NOMO-1 (cell line): ENCODE results near the gene ERF.

ENCODE experiments used
- DNase-seq, 2 experiments: peaks; one replicate each; lab custom pipeline; 2025; ENCODE audit not compliant: unreplicated experiment in 2 of 2; lab: John Stamatoyannopoulos, UW

ERF gene

DNA sequence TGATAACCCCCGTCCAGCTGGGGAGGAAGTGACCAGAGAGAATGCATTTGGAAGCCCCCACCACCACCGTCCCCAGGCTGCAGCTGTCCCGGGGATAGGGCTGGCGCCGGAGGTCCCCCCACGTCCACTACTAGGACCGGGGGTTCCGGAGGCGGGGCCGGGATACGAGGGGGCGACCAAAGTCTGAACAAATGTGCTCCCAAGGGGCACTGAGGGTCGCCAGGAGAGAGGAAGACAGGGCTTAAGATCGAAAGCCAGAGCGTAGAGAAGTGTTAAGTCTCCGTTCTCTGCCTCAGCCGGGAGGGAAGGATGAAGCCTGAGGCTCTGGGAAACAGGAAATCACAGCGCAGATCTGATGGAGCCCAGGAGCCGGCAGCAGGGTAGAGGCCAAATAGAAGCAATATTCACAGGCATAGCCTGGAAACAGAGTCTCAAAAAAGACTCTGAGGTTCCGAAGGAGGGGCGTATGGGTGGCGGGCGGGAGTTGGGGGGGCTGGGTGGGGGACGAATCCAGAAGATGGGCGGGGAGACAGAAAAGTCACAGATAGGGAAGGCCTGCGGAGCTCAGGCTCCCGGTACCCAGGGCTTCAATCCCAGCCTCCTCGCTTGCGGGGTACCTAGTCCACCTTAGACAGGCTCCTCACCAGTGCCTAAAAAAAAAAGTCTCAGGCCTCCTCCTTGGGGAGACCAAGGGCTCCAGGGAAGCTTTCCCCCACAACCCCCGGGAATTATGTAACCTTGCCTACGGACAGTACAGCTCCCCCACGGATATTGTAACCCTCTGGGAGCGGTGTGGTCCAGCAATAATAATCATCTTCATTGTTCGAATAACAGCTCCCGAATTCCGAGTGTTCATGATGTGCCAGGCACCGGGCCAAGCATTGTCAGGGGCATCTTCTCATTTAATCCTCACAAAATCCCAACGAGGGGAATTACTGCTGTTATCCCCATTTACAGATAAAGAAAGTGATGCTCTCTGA is 1.1 kb upstream of the ERF start:
- peak in 1 of 2 experiments; percentile 21 for DNase-seq

GRCh38 chr19:42254089-42254849 is 659 bp downstream of the ERF start:
- DNase-seq = peak; percentile 74

DNA sequence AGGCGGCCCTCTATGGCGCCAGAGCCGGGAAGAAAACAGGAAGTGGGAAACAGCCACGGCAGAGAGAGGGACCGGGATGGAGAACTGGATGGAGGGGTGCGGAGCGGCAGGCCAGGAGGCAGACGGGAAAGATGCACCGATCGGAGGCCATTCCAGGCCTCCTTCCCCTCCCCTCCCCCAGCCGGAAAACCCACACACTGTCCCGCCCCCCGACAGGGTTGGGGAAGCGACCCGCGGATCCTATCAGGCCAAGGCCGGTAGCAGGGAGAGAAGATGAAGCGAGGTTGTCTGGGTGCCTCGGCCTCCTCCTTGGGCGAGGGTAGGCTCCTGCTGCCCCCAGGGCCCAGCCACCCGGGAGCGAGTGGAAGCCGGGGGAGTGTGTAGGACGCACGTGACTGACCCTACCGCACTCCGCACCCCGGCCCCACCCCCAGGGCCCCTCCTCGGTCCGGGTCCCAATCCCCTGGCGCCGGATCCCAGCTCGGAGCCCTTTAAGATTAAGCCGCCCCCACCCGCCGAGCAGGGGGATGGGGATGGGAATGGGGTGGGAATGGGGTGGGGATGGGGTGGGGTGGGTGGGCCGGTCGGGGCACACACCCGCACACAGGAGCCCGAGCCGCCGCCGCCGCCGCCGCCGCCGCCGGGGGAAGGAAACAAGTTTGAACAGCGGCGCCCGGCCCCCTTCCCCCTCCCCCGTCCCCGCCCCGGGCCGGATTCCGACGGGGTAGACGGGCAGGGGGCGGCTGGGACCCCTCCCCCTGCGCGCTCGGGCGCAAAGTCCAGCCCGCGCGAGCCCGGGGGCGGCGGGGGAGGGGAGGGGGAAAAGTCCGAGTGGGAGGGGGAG is 1.5 kb downstream of the ERF start:
- DNase-seq = peak; percentile 40 to 59

DNA sequence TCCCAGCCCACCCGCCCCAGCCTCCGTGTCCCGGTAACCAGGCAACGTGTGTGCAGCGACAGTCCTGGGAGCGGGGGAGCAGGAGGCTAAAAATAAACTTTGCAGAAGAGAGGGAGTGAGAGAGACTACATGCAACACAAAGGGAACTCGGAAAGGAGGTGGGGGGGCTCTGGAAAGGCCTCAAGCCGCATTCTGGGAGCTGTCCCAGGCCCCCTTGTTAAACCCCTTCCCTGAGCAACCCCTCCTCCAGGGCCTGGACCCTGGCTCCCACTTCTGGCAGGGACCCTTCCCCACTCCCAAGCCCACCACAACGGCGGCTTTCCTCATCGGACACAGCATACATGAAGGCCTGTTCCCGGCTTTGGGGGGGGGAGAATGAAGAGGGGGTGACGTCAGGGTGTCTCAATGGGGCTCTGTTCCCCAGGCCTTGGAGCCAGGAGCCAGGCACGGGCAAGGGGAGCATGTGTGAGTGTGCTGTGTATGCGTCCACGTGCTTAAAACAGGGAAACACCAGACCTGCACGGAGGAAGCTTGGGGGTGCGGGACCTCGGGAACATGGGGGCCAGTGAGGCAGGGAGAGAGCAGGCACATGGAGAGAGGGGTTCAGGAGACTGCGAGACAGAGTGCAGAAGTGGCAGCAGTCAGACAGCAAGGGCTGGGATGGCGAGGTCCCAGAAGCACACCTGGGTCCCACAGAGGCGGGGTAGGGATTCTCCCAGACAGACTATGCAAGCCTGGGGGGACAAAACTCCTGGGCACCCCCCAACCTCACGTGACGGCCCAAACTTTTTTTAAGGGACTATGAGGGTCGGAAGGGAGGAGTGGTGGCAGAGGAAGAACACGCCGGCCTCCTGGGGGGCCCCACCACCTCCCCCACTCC is 2.3 kb downstream of the ERF start:
- DNase-seq = no peak

DNA sequence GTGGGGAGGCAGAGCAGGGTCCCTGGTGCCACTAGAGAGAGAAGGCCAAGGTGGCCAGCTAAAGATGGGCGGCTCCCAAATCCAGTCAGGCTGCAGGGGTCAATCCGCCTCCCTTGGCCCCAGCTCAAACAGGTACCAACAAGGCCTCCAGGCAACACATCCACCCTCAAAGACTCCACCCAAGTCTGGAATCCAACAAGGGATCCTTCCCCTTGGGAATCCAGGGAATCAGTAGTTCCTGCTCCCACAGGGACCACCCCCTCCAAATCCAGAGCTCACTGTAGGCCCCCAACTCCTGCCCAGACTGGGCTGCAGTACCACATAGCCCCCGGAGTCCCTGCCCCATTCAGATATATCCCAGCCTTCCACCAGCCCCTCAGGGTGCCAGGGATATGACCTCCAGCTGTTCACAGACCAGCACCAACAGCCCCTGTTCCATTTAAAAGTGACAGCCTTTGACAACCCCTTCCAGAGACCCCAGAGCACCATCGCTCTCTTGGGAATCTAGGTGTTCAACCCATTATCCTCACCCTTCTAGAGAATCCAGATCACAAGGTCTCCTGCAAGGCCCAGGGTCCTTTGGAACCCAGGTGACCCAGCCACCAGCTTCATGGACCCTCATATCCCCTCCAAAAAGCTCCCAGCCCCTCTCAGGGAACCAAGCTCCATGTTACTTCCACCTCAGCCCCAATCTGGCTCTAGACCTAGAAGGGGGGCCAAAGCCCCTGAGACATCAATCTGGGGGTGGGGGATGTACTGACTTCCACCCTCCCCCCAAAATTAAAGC is 3.2 kb downstream of the ERF start:
- no peak for DNase-seq

DNA sequence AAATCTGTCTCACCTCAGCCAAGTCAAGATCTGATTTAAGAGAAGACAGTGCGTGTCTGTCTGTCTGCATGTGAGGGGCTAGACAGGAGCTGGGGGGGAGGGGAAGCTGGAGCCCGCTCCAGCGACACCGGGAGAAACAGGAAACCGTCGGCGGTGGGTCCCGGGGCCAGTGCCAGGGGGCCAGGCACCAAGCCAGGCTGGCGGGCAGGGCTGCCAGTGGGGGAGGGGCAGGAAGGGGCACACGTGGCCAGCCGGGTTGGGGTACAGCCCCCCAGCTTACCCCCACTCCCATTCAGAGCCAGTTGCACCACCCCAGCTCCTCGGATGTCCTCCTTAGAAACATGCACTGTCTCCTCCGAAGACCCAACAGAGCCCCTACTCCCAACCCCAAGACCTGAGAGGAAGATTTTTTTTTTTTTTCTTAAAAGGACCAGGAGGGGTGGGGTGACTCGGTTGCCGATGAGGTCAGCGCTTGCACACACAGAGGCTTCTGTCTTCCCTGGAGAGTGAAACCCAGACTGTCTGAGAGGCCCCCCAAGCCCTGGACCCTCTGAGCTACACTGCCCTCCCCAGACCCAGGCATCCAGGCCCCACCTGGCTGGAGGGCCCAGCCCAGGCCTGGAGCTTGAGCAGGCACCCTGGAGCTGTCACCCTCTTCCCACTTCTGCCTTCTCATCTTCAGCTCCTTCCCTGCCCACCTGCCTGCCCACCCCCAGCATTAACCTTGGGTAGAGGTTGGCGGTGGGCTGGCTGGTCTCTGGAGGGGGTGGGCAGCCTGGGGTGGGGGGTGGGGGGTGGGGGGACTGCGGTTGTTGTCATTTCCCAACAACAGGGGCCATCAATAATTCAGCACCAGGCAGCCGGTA is 4.0 kb downstream of the ERF start:
- DNase-seq = no peak

DNA sequence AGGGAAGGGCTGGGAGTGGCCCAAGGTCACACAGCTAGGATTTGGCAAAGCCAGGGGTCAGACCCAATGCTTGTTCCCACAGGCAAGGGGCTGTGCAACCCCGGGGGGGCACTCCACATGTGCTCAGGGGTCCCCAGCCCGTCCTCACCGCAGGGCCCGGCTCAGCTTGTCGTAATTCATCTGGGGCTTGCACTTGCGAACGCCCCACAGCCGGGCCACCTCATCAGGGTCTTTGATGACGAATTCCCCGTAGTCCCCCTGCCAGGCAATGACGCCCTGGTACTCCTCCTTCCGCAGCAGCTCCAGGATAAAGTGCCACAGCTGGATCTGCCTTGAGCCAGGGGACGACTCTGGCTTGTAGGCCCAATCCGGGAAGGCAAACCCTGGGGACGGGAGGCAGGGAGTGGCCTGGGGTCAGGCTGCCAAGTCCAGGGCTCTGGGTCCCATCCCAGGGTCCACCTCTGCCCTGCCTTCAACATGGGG is 4.7 kb downstream of the ERF start:
- DNase-seq = no peak

- DNase-seq = no peak
These were observed 5.2 kb downstream of the ERF start for GRCh38 chr19:42249769-42250168.

DNA sequence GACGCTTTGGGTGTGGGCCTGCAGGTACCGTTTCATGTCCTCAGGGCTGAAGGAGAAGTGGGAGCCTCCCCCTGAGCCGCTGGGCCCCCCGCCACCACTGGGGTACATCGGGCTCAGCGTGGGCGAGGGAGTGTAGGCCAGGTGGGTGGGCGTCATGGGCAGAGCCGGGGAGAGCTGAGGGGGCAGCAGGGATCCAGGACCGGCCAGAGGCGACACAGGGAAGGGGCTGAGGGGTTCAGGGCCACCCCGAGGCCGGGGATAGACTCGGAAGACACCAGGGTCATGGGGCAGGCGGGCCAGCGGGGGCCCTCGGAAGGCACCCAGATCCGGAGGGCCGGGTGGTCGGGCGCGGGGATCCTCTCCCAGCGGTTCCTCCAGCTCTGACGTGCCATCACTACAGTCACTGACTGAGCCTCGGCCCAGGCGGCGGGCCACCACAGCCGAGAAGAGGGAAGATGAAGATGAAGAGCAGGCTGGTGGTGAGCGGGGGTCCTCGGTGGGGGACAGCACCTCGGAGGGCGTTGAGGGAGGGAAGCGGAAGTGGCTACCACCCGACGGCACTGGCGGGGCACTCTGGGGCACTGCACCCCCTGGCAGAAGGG is 5.7 kb downstream of the ERF start:
- no peak for DNase-seq

GRCh38 chr19:42248270-42249148 is 6.4 kb downstream of the ERF start:
- no peak for DNase-seq

- no peak for DNase-seq
These were observed 7.2 kb downstream of the ERF start for GRCh38 chr19:42247640-42248199.

GRCh38 chr19:42246922-42247639 is 7.8 kb downstream of the ERF start:
- DNase-seq = no peak

GRCh38 chr19:42246143-42246921 is 8.6 kb downstream of the ERF start:
- DNase-seq = no peak

DNA sequence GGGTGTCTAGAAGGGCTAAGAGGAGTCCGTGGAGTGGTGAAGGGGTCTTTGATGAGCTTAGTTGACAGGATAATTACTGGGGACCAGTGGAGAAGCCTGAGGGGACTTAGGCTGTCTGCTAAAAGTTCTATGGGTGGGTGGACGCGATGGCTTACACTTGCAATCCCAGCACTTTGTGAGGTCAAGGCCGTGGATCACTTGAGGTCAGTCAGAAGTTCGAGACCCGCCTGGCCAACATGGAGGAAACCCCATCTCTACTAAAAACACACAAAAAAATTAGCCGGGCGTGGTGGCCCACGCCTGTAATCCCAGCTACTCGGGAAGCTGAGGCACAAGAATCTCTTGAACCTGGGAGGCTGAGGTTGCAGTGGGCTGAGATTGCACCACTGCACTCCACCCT is 9.7 kb downstream of the ERF start:
- DNase-seq = no peak
